Body of pancreas (tissue), 4 donors: ENCODE data around the gene GRIK1. TPM values are rescaled to one million over a fixed set of nuclear protein-coding genes. Genes with fewer than 3 reads are reported as not detected.

Source experiments
- ATAC-seq: fragments of 150-250 bp; one replicate; pipeline ENCODE4 v1.9.1; 2016
- DNase-seq, 4 donors: peaks; one replicate each; pipeline ENCODE4 v3.0.0-alpha.2; 2019
- H3K27ac ChIP-seq, 4 donors: fragments of 200-600 bp; sonication (generic); 1 replicate in 3 of 4; 2 replicates in 1 of 4; pipeline versions ENCODE4 v1.5.1 to v1.6.1; 2016 to 2019; ENCODE audit warnings: mild to moderate bottlenecking in 1 of 4, mixed read lengths in 1 of 4, moderate library complexity in 1 of 4
- H3K27me3 ChIP-seq, 2 donors: fragments of 200-600 bp; sonication (generic); one replicate each; pipeline ENCODE4 v1.6.0; 2016; ENCODE audit warnings: mild to moderate bottlenecking in 1 of 2
- H3K36me3 ChIP-seq, 2 donors: fragments of 200-600 bp; sonication (generic); replicated peaks in 1 of 2; 2 replicates each; pipeline ENCODE4 v1.5.1; 2016; ENCODE audit warnings: low read depth in 2 of 2; ENCODE audit not compliant: insufficient read depth in 1 of 2
- H3K4me1 ChIP-seq: fragments of 200-600 bp; sonication (generic); one replicate; pipeline ENCODE4 v1.6.0; 2016
- H3K4me3 ChIP-seq, 2 donors: fragments of 200-600 bp; sonication (generic); 1 replicate in 1 of 2; 2 replicates in 1 of 2; pipeline ENCODE4 v1.5.1; 2016 to 2019
- H3K9me3 ChIP-seq, 3 donors: fragments of 200-600 bp; sonication (generic); 1 replicate in 2 of 3; 2 replicates in 1 of 3; pipeline ENCODE4 v1.5.1; 2016
- CTCF ChIP-seq, 7 experiments: fragments of 450-650 bp in 4 of 7; fragments of 200-600 bp in 3 of 7; sonication (generic) in 3 of 7; IDR thresholded peaks; one replicate each; pipeline ENCODE4 v1.5.1; 2016 to 2019; ENCODE audit warnings: antibody characterized with exemption in 7 of 7
- POLR2A ChIP-seq, 3 donors: fragments of 450-650 bp; IDR thresholded peaks; one replicate each; pipeline ENCODE4 v1.6.1; 2016; ENCODE audit warnings: antibody characterized with exemption in 3 of 3, mild to moderate bottlenecking in 2 of 3
- WGBS, 2 donors: methylation state at CpG; one replicate each; pipeline ENCODE4 v1.1.5; 2017; 5-methylcytosine and 5-hydroxymethylcytosine counted together
- intact Hi-C: fragments of 100-400 bp; cut with DNase I; formaldehyde crosslinking; loops from one replicate; pipeline ENCODE4 v1.15.1; 2023
- total RNA-seq, 2 donors: library from RNA; depleted of rRNA; stranded (reverse); fragments of >200 nt; gene quantifications; one replicate each; pipeline ENCODE4 v1.1.0, GENCODE V29; 2016

The GRIK1 gene
- total RNA-seq, 2 donors from 2014 or later, result 0.66 TPM; not detected in 1

GRCh38 chr21:29499734-29500343, 440.0 kb downstream of the GRIK1 start:
- TF ChIP-seq CTCF (IDR thresholded peaks at IDR 0.05), result peak in 5 of 7 experiments; percentile 19 to 40 (median 25)
- TF ChIP-seq POLR2A (IDR thresholded peaks at IDR 0.05), result no peak
- Histone ChIP-seq H3K27ac (no peak overlapping the region), H3K9me3 (no peaks in the 10 kb centered on the region), H3K36me3 (no peaks in the 10 kb centered on the region), H3K27me3 (no peaks in the 10 kb centered on the region), H3K4me3 (no peak overlapping the region), H3K4me1 (no peaks in the 10 kb centered on the region)
- 88 to 89% methylated on average over 10 of the region's 10 CpGs for WGBS, 2 donors
- DNase-seq (peak in 1 of 4 donors; percentile 23), ATAC-seq (no peak)
- intact Hi-C loops, result no loop called here

- H3K27me3 ChIP-seq, result no peaks in the 10 kb centered on the region
- DNase-seq, result no peak
- H3K36me3 ChIP-seq, result no peaks in the 10 kb centered on the region
- ATAC-seq, result no peak
- H3K9me3 ChIP-seq, result no peaks in the 10 kb centered on the region
- TF ChIP-seq POLR2A (IDR thresholded peaks at IDR 0.05) (no peak), CTCF (IDR thresholded peaks at IDR 0.05) (no peak)
- WGBS, 2 donors, result 92 to 94% methylated on average over 4 of the region's 4 CpGs
- no peak overlapping the region for H3K4me3 ChIP-seq
- no peaks in the 10 kb centered on the region for H3K4me1 ChIP-seq
- intact Hi-C loops, result no loop called here
- H3K27ac ChIP-seq, result no peak overlapping the region
Observed at GRCh38 chr21:29499229-29499628, 440.6 kb downstream of the GRIK1 start.

- no peak for ATAC-seq
Observed at GRCh38 chr21:29496337-29496736, 443.5 kb downstream of the GRIK1 start.

GRCh38 chr21:29490016-29490415, 449.8 kb downstream of the GRIK1 start:
- no peaks in the 10 kb centered on the region for H3K27me3 ChIP-seq
- no peaks in the 10 kb centered on the region for H3K36me3 ChIP-seq
- no peak overlapping the region for H3K27ac ChIP-seq
- H3K4me3 ChIP-seq, result no peak overlapping the region
- intact Hi-C loops, result no loop called here
- peaks cover 14% of the 10 kb centered on the region for H3K4me1 ChIP-seq
- 96 to 98% methylated on average over 3 of the region's 3 CpGs for WGBS, 2 donors
- ATAC-seq, result no peak
- TF ChIP-seq POLR2A (IDR thresholded peaks at IDR 0.05) (no peak), CTCF (IDR thresholded peaks at IDR 0.05) (no peak)
- no peak for DNase-seq
- no peaks in the 10 kb centered on the region for H3K9me3 ChIP-seq

More at GRCh38 chr21:29496337-29496736, 443.5 kb downstream of the GRIK1 start:
- WGBS, 2 donors, result 4 to 13% methylated on average over 1 of the region's 1 CpG
- H3K27ac ChIP-seq, result no peak overlapping the region
- H3K27me3 ChIP-seq, result no peaks in the 10 kb centered on the region
- H3K4me3 ChIP-seq, result no peak overlapping the region
- intact Hi-C loops, result no loop called here
- H3K9me3 ChIP-seq, result no peaks in the 10 kb centered on the region
- no peak for DNase-seq
- no peaks in the 10 kb centered on the region for H3K36me3 ChIP-seq
- TF ChIP-seq CTCF (IDR thresholded peaks at IDR 0.05) (no peak), POLR2A (IDR thresholded peaks at IDR 0.05) (no peak)
- no peaks in the 10 kb centered on the region for H3K4me1 ChIP-seq

- Histone ChIP-seq H3K27ac (peak overlapping the region in 2 of 4 donors; percentile 16 to 53), H3K4me3 (no peak overlapping the region), H3K27me3 (no peaks in the 10 kb centered on the region), H3K4me1 (peaks cover 14% of the 10 kb centered on the region), H3K36me3 (no peaks in the 10 kb centered on the region), H3K9me3 (no peaks in the 10 kb centered on the region)
- TF ChIP-seq CTCF (IDR thresholded peaks at IDR 0.05), result no peak
- no peak for TF ChIP-seq POLR2A (IDR thresholded peaks at IDR 0.05)
- intact Hi-C loops, result no loop called here
- ATAC-seq (peak; percentile 75), DNase-seq (peak in 1 of 4 donors; percentile 26)
- WGBS, 2 donors, result 24 to 28% methylated on average over 4 of the region's 4 CpGs
Observed at GRCh38 chr21:29487154-29487553, 452.6 kb downstream of the GRIK1 start.
